ENCODE data around the gene ZCCHC14. TPM values are rescaled to one million over a fixed set of nuclear protein-coding genes. Genes with fewer than 3 reads are reported as not detected.
A peak's percentile ranks its signal among the peaks of the same experiment; 100 is the strongest.

The ZCCHC14 gene
- total and polyA plus RNA-seq, 11 donors = 6.4 to 18.4 (median 16.1) TPM

DNA sequence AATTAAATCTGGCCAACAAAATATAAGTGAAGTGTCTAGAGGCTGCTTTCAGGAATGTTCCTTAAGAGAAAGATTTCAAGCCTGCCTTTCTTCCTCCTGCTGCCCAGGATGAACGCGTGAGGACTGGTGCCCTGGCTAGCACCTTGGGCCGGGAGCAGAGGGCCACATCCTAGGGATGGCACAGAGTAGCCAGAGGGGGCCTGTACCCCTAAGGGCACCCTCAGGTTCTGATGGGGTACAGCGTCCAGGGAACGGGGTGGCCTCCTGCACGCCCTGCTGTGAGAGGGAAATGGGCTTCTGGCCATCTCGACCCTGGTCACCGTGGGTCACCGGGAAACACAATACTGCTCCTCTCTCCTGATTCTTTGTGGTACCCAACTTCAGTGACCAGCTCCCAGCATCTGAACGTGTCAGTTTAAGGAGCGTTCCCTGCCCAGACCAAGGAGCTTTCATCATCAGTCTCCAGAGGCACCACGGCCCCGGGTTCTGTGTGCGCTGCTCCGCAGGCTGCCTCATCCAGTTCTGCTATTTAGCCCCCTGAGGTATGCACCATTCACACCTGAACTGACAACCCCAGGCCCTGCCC, 60.4 kb downstream of the ZCCHC14 start:
- no peak for TF ChIP-seq POLR2A (IDR thresholded peaks at IDR 0.05)
- TF ChIP-seq CTCF (IDR thresholded peaks at IDR 0.05) = no peak
- no peaks in the 10 kb centered on the region for H3K9me3 ChIP-seq
- ATAC-seq (no peak), DNase-seq (no peak)
- H3K27me3 ChIP-seq = no peaks in the 10 kb centered on the region
- peaks cover 0 to 41% (median 30%) of the 10 kb centered on the region in 9 donors for H3K36me3 ChIP-seq
- intact Hi-C loops (cut with DNase I) = loop anchor here in 2 of 10 donors (10.0 kb wide), 1 partner anchor 62 kb away; the partner anchor contains the start of gene ZCCHC14 (in 2 of the 2)
- peak overlapping the region in 2 of 12 donors; percentile 26 to 29 for H3K27ac ChIP-seq
- H3K4me1 ChIP-seq = peaks cover 3 to 42% (median 26%) of the 10 kb centered on the region in 12 donors
- no peak overlapping the region for H3K4me3 ChIP-seq
- 84 to 98% (median 92%) methylated on average over 13 to 15 of the region's 15 CpGs for WGBS, 4 donors

DNA sequence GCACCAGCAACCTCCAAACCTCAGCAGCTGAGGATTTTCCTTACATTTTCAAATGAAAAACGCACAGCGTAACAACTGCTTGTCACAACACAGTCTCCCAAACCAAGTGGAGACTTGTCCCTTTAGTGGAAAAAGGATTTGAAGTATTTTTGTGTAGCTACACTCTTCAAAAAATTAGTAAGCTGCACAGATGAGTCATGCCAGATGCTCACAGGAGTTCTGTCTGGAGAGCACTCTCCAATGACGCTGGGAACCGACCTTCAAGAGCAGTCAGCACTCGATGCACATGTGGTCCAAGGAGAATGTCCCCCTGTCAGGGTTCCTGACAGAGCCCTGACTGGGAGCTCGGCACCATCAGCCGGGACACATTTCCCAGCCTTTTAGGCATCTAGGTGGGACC, 60.9 kb downstream of the ZCCHC14 start:
- TF ChIP-seq POLR2A (IDR thresholded peaks at IDR 0.05) (no peak), CTCF (IDR thresholded peaks at IDR 0.05) (no peak)
- ATAC-seq (peak; percentile 46 to 81 (median 66)), DNase-seq (peak in 1 of 5 donors; percentile 65)
- H3K36me3 ChIP-seq = peaks cover 0 to 42% (median 32%) of the 10 kb centered on the region in 9 donors
- H3K27me3 ChIP-seq = no peaks in the 10 kb centered on the region
- H3K4me1 ChIP-seq = peaks cover 3 to 38% (median 23%) of the 10 kb centered on the region in 12 donors
- H3K4me3 ChIP-seq = no peak overlapping the region
- 41 to 56% (median 55%) methylated on average over 7 of the region's 7 CpGs for WGBS, 4 donors
- no peaks in the 10 kb centered on the region for H3K9me3 ChIP-seq
- intact Hi-C loops (cut with DNase I) = loop anchor here in 2 of 10 donors (10.0 kb wide), 1 partner anchor 63 kb away; the partner anchor contains the start of gene ZCCHC14 (in 2 of the 2)
- peak overlapping the region in 2 of 12 donors; percentile 26 to 29 for H3K27ac ChIP-seq

DNA sequence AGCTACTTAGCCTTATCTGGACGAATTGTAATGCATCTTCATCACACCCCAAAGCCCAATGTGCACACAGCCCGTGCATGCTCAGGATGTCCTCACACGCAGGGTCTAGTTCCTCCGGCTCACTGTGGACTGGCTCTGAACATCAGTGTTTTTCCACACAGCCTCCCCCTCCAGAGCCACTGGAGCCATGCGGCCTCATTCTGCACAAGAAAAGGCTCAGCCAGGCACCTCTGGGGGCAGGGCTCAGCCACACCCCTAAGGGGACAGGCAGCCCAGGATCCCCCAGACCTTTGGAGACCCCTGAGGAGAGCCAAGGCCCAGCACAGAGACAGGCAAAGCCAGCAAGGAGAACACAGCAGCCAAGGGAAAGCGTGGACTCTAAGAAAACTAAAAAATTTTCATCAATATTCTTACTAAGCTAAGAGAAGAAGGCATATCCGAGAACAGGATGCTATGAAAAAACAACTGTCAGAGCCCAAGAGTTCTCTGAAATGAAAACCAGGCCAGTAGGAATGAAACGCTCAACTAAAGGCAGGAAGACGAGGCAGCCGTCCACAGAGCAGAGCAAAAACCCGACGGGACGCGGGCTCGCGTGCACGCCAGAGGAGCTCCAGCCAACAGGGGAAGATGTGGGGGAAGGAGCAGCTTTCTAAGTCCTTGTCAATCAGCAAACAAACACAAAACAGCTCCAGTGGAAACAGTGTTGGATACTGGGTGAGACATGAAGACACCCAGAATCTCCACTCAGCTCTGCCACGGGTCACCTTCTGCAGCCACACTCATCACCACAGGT, 66.2 kb downstream of the ZCCHC14 start:
- ATAC-seq = no peak
- H3K36me3 ChIP-seq = peaks cover 0 to 58% (median 43%) of the 10 kb centered on the region in 9 donors
- no peak overlapping the region for H3K4me3 ChIP-seq
- no peaks in the 10 kb centered on the region for H3K9me3 ChIP-seq
- DNase-seq = no peak
- WGBS, 4 donors = 71 to 81% (median 73%) methylated on average over 18 of the region's 18 CpGs
- TF ChIP-seq POLR2A (IDR thresholded peaks at IDR 0.05) = no peak
- no peak for TF ChIP-seq CTCF (IDR thresholded peaks at IDR 0.05)
- no peaks in the 10 kb centered on the region for H3K27me3 ChIP-seq
- H3K27ac ChIP-seq = no peak overlapping the region
- intact Hi-C loops (cut with DNase I) = loop anchor here in 1 of 10 donors (10.0 kb wide), 1 partner anchor 118 kb away; no protein-coding TSS in a partner anchor
- H3K4me1 ChIP-seq = peaks cover 0 to 11% (median under 1%) of the 10 kb centered on the region in 12 donors

GRCh38 chr16:87425941-87426340, 66.9 kb downstream of the ZCCHC14 start:
- WGBS, 4 donors = 90 to 95% (median 93%) methylated on average over 12 of the region's 12 CpGs
- no peak for ATAC-seq
- Histone ChIP-seq H3K36me3 (peaks cover 0 to 59% (median 46%) of the 10 kb centered on the region in 9 donors), H3K4me1 (peaks cover 0 to 9% (median 0%) of the 10 kb centered on the region in 12 donors), H3K27me3 (no peaks in the 10 kb centered on the region), H3K27ac (no peak overlapping the region), H3K4me3 (no peak overlapping the region), H3K9me3 (no peaks in the 10 kb centered on the region)
- no peak for DNase-seq
- intact Hi-C loops (cut with DNase I) = loop anchor here in 1 of 10 donors (10.0 kb wide), 1 partner anchor 119 kb away; no protein-coding TSS in a partner anchor
- TF ChIP-seq CTCF (IDR thresholded peaks at IDR 0.05) (no peak), POLR2A (IDR thresholded peaks at IDR 0.05) (no peak)
